Pancreas (tissue), 10 donors: ENCODE measurements around the gene GREB1L. TPM values are rescaled to one million over a fixed set of nuclear protein-coding genes. Genes with fewer than 3 reads are reported as not detected.

ENCODE experiments used
- ATAC-seq, 4 donors: fragments of 200-7000 bp; cut with Tn5 transposase; one replicate each; pipeline versions ENCODE4 v1.8.0 to v1.9.1; 2020; ENCODE audit warnings: mild to moderate bottlenecking in 4 of 4, moderate library complexity in 4 of 4
- DNase-seq, 6 donors: peaks; one replicate each; pipeline ENCODE4 v3.0.0-alpha.2; 2020
- FAIRE-seq: peaks from 2 replicates; lab custom pipeline; 2012; peaks lifted over from hg19 to GRCh38; lab: Jason Lieb, UNC
- H3K27ac ChIP-seq, 4 donors: fragments of 200-600 bp; sonication (generic); 1 replicate in 3 of 4; 2 replicates in 1 of 4; pipeline versions ENCODE4 v1.5.0 to v1.8.0; 2020
- H3K27me3 ChIP-seq, 4 donors: fragments of 200-600 bp; one replicate each; pipeline ENCODE4 v1.8.0; 2021
- H3K36me3 ChIP-seq, 3 donors: fragments of 200-600 bp; sonication (generic) in 1 of 3; one replicate each; pipeline versions ENCODE4 v1.5.0 to v1.8.0; 2020 to 2021
- H3K4me1 ChIP-seq, 3 donors: fragments of 200-600 bp; one replicate each; pipeline ENCODE4 v1.8.0; 2021
- H3K4me3 ChIP-seq, 4 donors: fragments of 200-600 bp; sonication (generic) in 2 of 4; one replicate each; pipeline versions ENCODE4 v1.5.0 to v1.8.0; 2020 to 2021
- H3K9me3 ChIP-seq, 4 donors: fragments of 200-600 bp; one replicate each; pipeline ENCODE4 v1.8.0; 2021
- WGBS, 2 donors: extraction: QIAGEN DNeasy Blood & Tissue Kit; methylation state at CpG; one replicate each; pipeline ENCODE4 v1.1.7; 2013; 5-methylcytosine and 5-hydroxymethylcytosine counted together
- intact Hi-C, 3 donors: fragments of 100-400 bp; cut with DNase I; formaldehyde crosslinking; loops; one replicate each; pipeline versions ENCODE4 v1.11.1 to v1.14.2; 2022
- polyA plus RNA-seq, 2 donors: library from polyadenylated mRNA; stranded (reverse); fragments of 200-250 nt; gene quantifications; one replicate each; pipeline ENCODE4 v1.2.3, GENCODE V29; 2013
- total RNA-seq, 6 donors: library from RNA; stranded (reverse); fragmentation: NEBNext Ultra II Directional in 4 of 6; extraction: Animal tissue kit (Norgen Biotek cat#: 25700) in 4 of 6; gene quantifications; one replicate each; pipeline versions ENCODE4 v1.2.1 to v1.2.4, GENCODE V29; 2021 to 2023
- TF ChIP-seq, protein P1 (sequence below), 4 donors: fragments of 200-600 bp; sonication (generic) in 3 of 4; IDR thresholded peaks; one replicate each; pipeline versions ENCODE4 v1.5.0 to v1.8.0; 2021; ENCODE audit warnings: antibody characterized with exemption in 4 of 4
- donor health status: healthy with polysubstance abuse.
- donor health status: DM: no; HTN: no; CAD: no; lungs with moderate emphysema.
- donor health status: DM: no; HTN: no; CAD: no.
- donor health status: control.
- donor health status: control.
- donor health status: Bipolar disorder and iron deficiency.
- donor health status: DM: yes; HTN: yes; CAD: no.
- donor health status: DM: no; HTN: no; CAD: no.
- donor health status: DM: no; HTN: no; CAD: no.
- donor health status: DM: yes; HTN: yes; CAD: no.

GREB1L gene
- total and polyA plus RNA-seq, 8 donors: 0.03 to 0.34 (median 0.19) TPM; not detected in 2

- Histone ChIP-seq H3K27ac (no peak overlapping the region), H3K36me3 (no peaks in the 10 kb centered on the region), H3K27me3 (no peaks in the 10 kb centered on the region), H3K9me3 (no peaks in the 10 kb centered on the region), H3K4me1 (no peaks in the 10 kb centered on the region), H3K4me3 (no peak overlapping the region)
- FAIRE-seq (no peak), ATAC-seq (no peak), DNase-seq (no peak)
- TF ChIP-seq, protein P1, sequence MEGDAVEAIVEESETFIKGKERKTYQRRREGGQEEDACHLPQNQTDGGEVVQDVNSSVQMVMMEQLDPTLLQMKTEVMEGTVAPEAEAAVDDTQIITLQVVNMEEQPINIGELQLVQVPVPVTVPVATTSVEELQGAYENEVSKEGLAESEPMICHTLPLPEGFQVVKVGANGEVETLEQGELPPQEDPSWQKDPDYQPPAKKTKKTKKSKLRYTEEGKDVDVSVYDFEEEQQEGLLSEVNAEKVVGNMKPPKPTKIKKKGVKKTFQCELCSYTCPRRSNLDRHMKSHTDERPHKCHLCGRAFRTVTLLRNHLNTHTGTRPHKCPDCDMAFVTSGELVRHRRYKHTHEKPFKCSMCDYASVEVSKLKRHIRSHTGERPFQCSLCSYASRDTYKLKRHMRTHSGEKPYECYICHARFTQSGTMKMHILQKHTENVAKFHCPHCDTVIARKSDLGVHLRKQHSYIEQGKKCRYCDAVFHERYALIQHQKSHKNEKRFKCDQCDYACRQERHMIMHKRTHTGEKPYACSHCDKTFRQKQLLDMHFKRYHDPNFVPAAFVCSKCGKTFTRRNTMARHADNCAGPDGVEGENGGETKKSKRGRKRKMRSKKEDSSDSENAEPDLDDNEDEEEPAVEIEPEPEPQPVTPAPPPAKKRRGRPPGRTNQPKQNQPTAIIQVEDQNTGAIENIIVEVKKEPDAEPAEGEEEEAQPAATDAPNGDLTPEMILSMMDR (IDR thresholded peaks at IDR 0.05): no peak
- intact Hi-C loops: no loop called here
- WGBS, 2 donors: 44 to 51% methylated on average over 3 of the region's 3 CpGs
These were observed 85.1 kb downstream of the GREB1L start for GRCh38 chr18:21327101-21327500.

GRCh38 chr18:21330122-21330701 is 88.2 kb downstream of the GREB1L start:
- no peak for DNase-seq
- no peaks in the 10 kb centered on the region for H3K36me3 ChIP-seq
- intact Hi-C loops: no loop called here
- peak in 1 of 4 donors; percentile 8 for ATAC-seq
- FAIRE-seq: no peak
- 42 to 49% methylated on average over 6 of the region's 6 CpGs for WGBS, 2 donors
- H3K4me3 ChIP-seq: no peak overlapping the region
- H3K4me1 ChIP-seq: no peaks in the 10 kb centered on the region
- TF ChIP-seq, protein P1 (IDR thresholded peaks at IDR 0.05): no peak
- H3K27ac ChIP-seq: no peak overlapping the region
- no peaks in the 10 kb centered on the region for H3K27me3 ChIP-seq
- no peaks in the 10 kb centered on the region for H3K9me3 ChIP-seq

DNA sequence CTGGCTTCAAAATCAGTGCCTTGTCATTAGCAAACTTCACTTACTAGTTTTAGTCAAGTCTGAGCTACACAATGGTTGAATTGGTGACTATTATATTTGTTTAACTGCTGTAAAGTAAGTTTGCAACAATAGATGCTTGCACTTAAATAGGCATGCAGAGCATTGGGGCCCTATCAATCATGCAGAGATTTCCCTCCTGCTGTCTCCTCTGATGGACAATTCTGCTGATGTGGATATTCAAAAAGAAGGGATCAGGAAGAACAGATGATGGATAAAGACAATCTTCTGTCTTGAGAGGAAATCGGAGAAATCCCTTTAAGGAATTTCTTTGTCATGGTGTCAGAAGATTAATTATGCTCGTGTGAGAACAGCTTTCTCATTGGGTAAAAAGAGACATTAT is 89.0 kb downstream of the GREB1L start:
- Histone ChIP-seq H3K4me3 (no peak overlapping the region), H3K9me3 (no peaks in the 10 kb centered on the region), H3K27me3 (no peaks in the 10 kb centered on the region), H3K36me3 (no peaks in the 10 kb centered on the region), H3K4me1 (no peaks in the 10 kb centered on the region), H3K27ac (no peak overlapping the region)
- DNase-seq: no peak
- TF ChIP-seq, protein P1 (IDR thresholded peaks at IDR 0.05): no peak
- 42 to 57% methylated on average over 2 of the region's 2 CpGs for WGBS, 2 donors
- FAIRE-seq: no peak
- no peak for ATAC-seq
- intact Hi-C loops: no loop called here

- FAIRE-seq: no peak
- WGBS, 2 donors: 45 to 53% methylated on average over 5 of the region's 5 CpGs
- DNase-seq: no peak
- Histone ChIP-seq H3K27me3 (no peaks in the 10 kb centered on the region), H3K27ac (no peak overlapping the region), H3K9me3 (no peaks in the 10 kb centered on the region), H3K4me3 (no peak overlapping the region), H3K36me3 (no peaks in the 10 kb centered on the region), H3K4me1 (no peaks in the 10 kb centered on the region)
- intact Hi-C loops: no loop called here
- no peak for ATAC-seq
- TF ChIP-seq, protein P1 (IDR thresholded peaks at IDR 0.05): no peak
These were observed 94.0 kb downstream of the GREB1L start for GRCh38 chr18:21335927-21336488.

DNA sequence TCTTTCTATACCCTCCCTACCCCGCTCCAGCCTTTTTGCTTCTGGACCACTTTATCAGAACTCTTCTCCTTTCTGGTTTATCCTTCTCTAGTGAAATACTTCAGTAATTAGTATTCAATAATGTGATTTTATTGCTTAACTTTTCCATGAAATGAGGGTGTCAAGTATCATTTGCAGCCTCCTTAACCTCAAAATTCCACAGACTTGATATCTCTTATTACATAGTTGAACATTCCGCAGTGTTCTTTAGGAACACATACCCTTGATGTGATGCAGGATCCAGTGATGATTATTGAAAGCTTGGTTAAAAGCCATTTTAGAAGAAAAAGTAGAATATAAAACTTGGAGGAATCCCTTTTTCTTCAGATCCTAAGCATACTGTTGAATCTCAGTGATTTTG is 94.8 kb downstream of the GREB1L start:
- Histone ChIP-seq H3K27me3 (no peaks in the 10 kb centered on the region), H3K36me3 (no peaks in the 10 kb centered on the region), H3K4me3 (no peak overlapping the region), H3K9me3 (no peaks in the 10 kb centered on the region), H3K27ac (no peak overlapping the region), H3K4me1 (no peaks in the 10 kb centered on the region)
- WGBS, 2 donors: 98% methylated on average over 2 of the region's 2 CpGs
- FAIRE-seq: no peak
- no peak for DNase-seq
- ATAC-seq: no peak
- intact Hi-C loops: no loop called here
- TF ChIP-seq, protein P1 (IDR thresholded peaks at IDR 0.05): no peak
